ENCODE data around the gene EPN1. TPM values are rescaled to one million over a fixed set of nuclear protein-coding genes. Genes with fewer than 3 reads are reported as not detected.

The EPN1 gene
- polyA plus RNA-seq, 1 of the 3 experiments (the other 2 are of a cell fraction) = 134 TPM

DNA sequence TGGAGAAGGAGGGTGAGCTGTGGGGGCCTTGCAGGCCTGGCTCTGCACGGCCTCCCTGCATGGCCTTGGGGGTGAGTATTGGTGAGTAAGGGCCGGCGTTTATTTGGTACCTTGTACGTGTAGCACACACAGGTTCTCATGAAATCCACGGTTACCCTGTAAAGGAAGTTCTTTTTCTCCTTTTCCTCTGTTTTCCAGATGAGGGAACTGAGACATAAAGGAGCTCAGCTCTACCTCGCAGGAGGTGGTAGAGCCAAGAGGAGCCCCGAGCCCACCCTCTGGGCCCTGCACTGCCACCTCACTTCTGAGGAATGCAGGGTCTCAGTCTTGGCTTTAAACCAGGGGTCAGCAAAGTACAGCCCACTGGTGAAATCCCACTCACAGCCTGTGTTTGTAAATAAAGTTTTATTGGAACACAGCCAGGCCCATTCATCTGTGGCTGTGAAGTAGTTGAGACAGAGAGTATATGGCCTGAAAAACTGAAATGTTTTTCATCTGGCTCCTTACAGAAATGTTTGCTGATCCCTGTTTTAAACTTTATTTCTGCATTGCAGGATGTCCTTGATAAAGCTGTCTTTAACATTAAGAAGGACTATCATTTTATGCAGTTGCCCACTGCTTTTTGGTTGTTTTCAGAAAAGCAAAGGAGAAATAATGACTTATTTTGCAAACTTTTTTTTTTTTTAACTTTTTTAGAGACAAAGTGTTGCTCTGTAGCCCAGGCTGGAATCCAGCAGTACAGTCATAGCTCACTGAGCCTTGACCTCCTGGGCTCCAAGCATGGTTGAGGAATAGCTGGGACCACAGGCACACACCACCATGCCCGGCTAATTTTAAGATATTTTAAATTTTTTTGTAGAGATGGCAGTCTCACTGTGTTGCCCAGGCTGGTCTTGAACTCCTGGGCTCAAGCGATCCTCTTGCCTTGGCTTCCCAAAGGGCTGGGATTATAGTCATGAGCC is 6.4 kb downstream of the EPN1 start:
- peaks cover 21 to 64% of the 10 kb centered on the region in 2 experiments for H3K36me3 ChIP-seq (replicated peaks in 1 of 2; ENCODE audit: control insufficient read depth in 1 of 2, insufficient read depth in 2 of 2, low read length in 1 of 2)
- H4K20me1 ChIP-seq (ENCODE audit: insufficient read depth) = peaks cover 93% of the 10 kb centered on the region
- TF ChIP-seq GATA2 (CRISPR knock-in tag; IDR thresholded peaks at IDR 0.05) = no peak
- no peak for TF ChIP-seq ELF1 (IDR thresholded peaks at IDR 0.05)
- TF ChIP-seq, protein P1, sequence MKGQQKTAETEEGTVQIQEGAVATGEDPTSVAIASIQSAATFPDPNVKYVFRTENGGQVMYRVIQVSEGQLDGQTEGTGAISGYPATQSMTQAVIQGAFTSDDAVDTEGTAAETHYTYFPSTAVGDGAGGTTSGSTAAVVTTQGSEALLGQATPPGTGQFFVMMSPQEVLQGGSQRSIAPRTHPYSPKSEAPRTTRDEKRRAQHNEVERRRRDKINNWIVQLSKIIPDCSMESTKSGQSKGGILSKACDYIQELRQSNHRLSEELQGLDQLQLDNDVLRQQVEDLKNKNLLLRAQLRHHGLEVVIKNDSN (IDR thresholded peaks at IDR 0.05; ENCODE audit: borderline replicate concordance, low read depth) = no peak
- TF ChIP-seq, protein P2, sequence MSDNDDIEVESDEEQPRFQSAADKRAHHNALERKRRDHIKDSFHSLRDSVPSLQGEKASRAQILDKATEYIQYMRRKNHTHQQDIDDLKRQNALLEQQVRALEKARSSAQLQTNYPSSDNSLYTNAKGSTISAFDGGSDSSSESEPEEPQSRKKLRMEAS (IDR thresholded peaks at IDR 0.05; ENCODE audit: low read depth) = no peak
- TF ChIP-seq POLR2AphosphoS5 (IDR thresholded peaks at IDR 0.05; ENCODE audit: low read depth, low read length) = no peak
- no peak for TF ChIP-seq FOXM1 (IDR thresholded peaks at IDR 0.05; ENCODE audit: low read depth)
- no peak for TF ChIP-seq MXI1 (IDR thresholded peaks at IDR 0.05; ENCODE audit: low read depth, low read length)
- no peak for TF ChIP-seq JUND (IDR thresholded peaks at IDR 0.05)
- TF ChIP-seq REST (IDR thresholded peaks at IDR 0.05; ENCODE audit: low read depth, low read length) = no peak
- no peak for TF ChIP-seq NRF1 (IDR thresholded peaks at IDR 0.05; ENCODE audit: low read depth, low read length)
- no peak for TF ChIP-seq RXRA (IDR thresholded peaks at IDR 0.05; ENCODE audit: borderline replicate concordance, low read depth)
- no peak overlapping the region for H3K4me3 ChIP-seq (ENCODE audit: low read depth in 2 of 2, low read length in 1 of 2)
- ChIA-PET POLR2A (no interaction called here), CTCF (interaction anchor here (0.7 to 1.8 kb wide), 5 partner anchors 10 to 49 kb away, joined by 3 to 7 read pairs (median 4); no protein-coding TSS in a partner anchor)
- no peaks in the 10 kb centered on the region for H3K9me3 ChIP-seq
- no peaks in the 10 kb centered on the region for H3F3A ChIP-seq (replicated peaks; ENCODE audit: insufficient read depth)
- 96% methylated on average over 9 of the region's 9 CpGs for WGBS (ENCODE audit: low lambda C conversion rate)
- H2AFZ ChIP-seq (ENCODE audit: low read depth) = no peak overlapping the region
- no peak overlapping the region for H3K4me2 ChIP-seq
- H3K9me2 ChIP-seq = no peaks in the 10 kb centered on the region
- no peak for DNase-seq
- H3K27ac ChIP-seq (ENCODE audit: low read depth in 2 of 2, low read length in 1 of 2) = no peak overlapping the region
- H3K79me2 ChIP-seq (ENCODE audit: insufficient read depth) = peaks cover 94% of the 10 kb centered on the region
- H3K27me3 ChIP-seq (ENCODE audit: insufficient read depth) = no peaks in the 10 kb centered on the region
- H3K9ac ChIP-seq = no peak overlapping the region
- H3K4me1 ChIP-seq (ENCODE audit: control insufficient read depth in 1 of 2, insufficient read depth in 2 of 2, low read depth in 1 of 2, low read length in 1 of 2) = peaks cover 0 to 15% of the 10 kb centered on the region in 2 experiments; a peak in 2 of 4 replicates

Measured in SK-N-SH (cell line).